H9 (cell line): ENCODE measurements around the gene MAGI1. TPM values are rescaled to one million over a fixed set of nuclear protein-coding genes. Genes with fewer than 3 reads are reported as not detected.

Experiments used
- DNase-seq: peaks from one replicate; pipeline ENCODE4 v3.0.0-alpha.2; 2017
- H2AFZ ChIP-seq: one replicate; pipeline ENCODE4 v1.6.1; 2013; ENCODE audit warnings: mild to moderate bottlenecking, low read length, control low read depth, moderate library complexity
- H2AK5ac ChIP-seq: 2 replicates; pipeline ENCODE4 v1.6.1; 2013; ENCODE audit warnings: low read length, control low read depth, mixed read lengths; ENCODE audit not compliant: insufficient read length
- H2BK120ac ChIP-seq: one replicate; pipeline ENCODE4 v1.6.1; 2013; ENCODE audit warnings: low read depth, mild to moderate bottlenecking, low read length, control low read depth, inconsistent platforms; ENCODE audit not compliant: poor library complexity, severe bottlenecking
- H2BK12ac ChIP-seq: 2 replicates; pipeline ENCODE4 v1.6.1; 2013; ENCODE audit warnings: low read length, control low read depth, mixed read lengths, low read depth; ENCODE audit not compliant: insufficient read length
- H2BK15ac ChIP-seq: 2 replicates; pipeline ENCODE4 v1.6.1; 2013; ENCODE audit warnings: low read depth, low read length, control low read depth
- H2BK20ac ChIP-seq: one replicate; pipeline ENCODE4 v1.6.1; 2013; ENCODE audit warnings: low read depth, mild to moderate bottlenecking, low read length, control low read depth, inconsistent platforms; ENCODE audit not compliant: poor library complexity, severe bottlenecking
- H2BK5ac ChIP-seq: 2 replicates; pipeline ENCODE4 v1.6.1; 2013; ENCODE audit warnings: low read length, control low read depth, mixed read lengths; ENCODE audit not compliant: insufficient read length
- H3K14ac ChIP-seq: 2 replicates; pipeline ENCODE4 v1.6.1; 2013; ENCODE audit warnings: low read length, control low read depth; ENCODE audit not compliant: insufficient read depth
- H3K18ac ChIP-seq: 2 replicates; pipeline ENCODE4 v1.6.1; 2013; ENCODE audit warnings: low read depth, mild to moderate bottlenecking, mixed read lengths, low read length, control low read depth; ENCODE audit not compliant: insufficient read length
- H3K23ac ChIP-seq: 2 replicates; pipeline ENCODE4 v1.6.1; 2013; ENCODE audit warnings: low read length, control low read depth, mixed read lengths, low read depth; ENCODE audit not compliant: insufficient read length
- H3K23me2 ChIP-seq: 2 replicates; pipeline ENCODE4 v1.6.1; 2013; ENCODE audit warnings: low read depth, mild to moderate bottlenecking, mixed read lengths, low read length, control low read depth; ENCODE audit not compliant: insufficient read length, poor library complexity, severe bottlenecking
- H3K27ac ChIP-seq: 2 replicates; pipeline ENCODE4 v1.5.1; 2013; ENCODE audit warnings: low read length, control low read depth, mixed read lengths, low read depth; ENCODE audit not compliant: insufficient read length
- H3K27me3 ChIP-seq: 2 replicates; pipeline ENCODE4 v1.6.1; 2013; ENCODE audit warnings: low read length, control low read depth, inconsistent platforms; ENCODE audit not compliant: insufficient read depth
- H3K4ac ChIP-seq: 2 replicates; pipeline ENCODE4 v1.6.1; 2013; ENCODE audit warnings: low read depth, mild to moderate bottlenecking, control low read depth, inconsistent platforms, low read length, moderate library complexity
- H3K4me1 ChIP-seq: 2 replicates; pipeline ENCODE4 v1.6.1; 2013; ENCODE audit warnings: low read length, control low read depth, inconsistent platforms; ENCODE audit not compliant: insufficient read depth
- H3K4me2 ChIP-seq: 2 replicates; pipeline ENCODE4 v1.6.1; 2013; ENCODE audit warnings: low read length, control low read depth, mixed read lengths; ENCODE audit not compliant: insufficient read length, insufficient read depth
- H3K56ac ChIP-seq: 2 replicates; pipeline ENCODE4 v1.6.1; 2013; ENCODE audit warnings: low read depth, mild to moderate bottlenecking, mixed read lengths, low read length, control low read depth; ENCODE audit not compliant: insufficient read length
- H3K79me1 ChIP-seq: 2 replicates; pipeline ENCODE4 v1.6.1; 2013; ENCODE audit warnings: low read depth, mild to moderate bottlenecking, moderate library complexity, low read length, control low read depth, inconsistent platforms; ENCODE audit not compliant: insufficient read depth, poor library complexity, severe bottlenecking
- H3K79me2 ChIP-seq: 2 replicates; pipeline ENCODE4 v1.6.1; 2013; ENCODE audit warnings: low read length, control low read depth, inconsistent platforms; ENCODE audit not compliant: insufficient read depth
- H3K9ac ChIP-seq: 2 replicates; pipeline ENCODE4 v1.6.1; 2013; ENCODE audit warnings: low read length, control low read depth, mixed read lengths; ENCODE audit not compliant: insufficient read length; ENCODE audit errors: extremely low read depth
- H3K9me3 ChIP-seq: one replicate; pipeline ENCODE4 v1.6.1; 2013; ENCODE audit warnings: low read depth, low read length, inconsistent platforms; ENCODE audit not compliant: control insufficient read depth
- H3T11ph ChIP-seq: one replicate; pipeline ENCODE4 v1.6.1; 2013; ENCODE audit warnings: mild to moderate bottlenecking, low read length, control low read depth, inconsistent platforms
- H4K20me1 ChIP-seq: one replicate; pipeline ENCODE4 v1.6.1; 2013; ENCODE audit not compliant: control insufficient read depth, insufficient read length, insufficient read depth
- H4K5ac ChIP-seq: 2 replicates; pipeline ENCODE4 v1.6.1; 2013; ENCODE audit warnings: low read depth, mild to moderate bottlenecking, mixed read lengths, low read length, control low read depth; ENCODE audit not compliant: insufficient read length
- H4K8ac ChIP-seq: replicated peaks from 2 replicates; pipeline ENCODE4 v1.6.1; 2013; ENCODE audit warnings: low read length, control low read depth, mixed read lengths, low read depth; ENCODE audit not compliant: insufficient read length
- H4K91ac ChIP-seq: 2 replicates; pipeline ENCODE4 v1.6.1; 2013; ENCODE audit warnings: low read depth, mild to moderate bottlenecking, moderate library complexity, mixed read lengths, low read length, control low read depth; ENCODE audit not compliant: insufficient read length
- H3K27ac Mint-ChIP-seq, 3 experiments: 2 replicates in 2 of 3; 3 replicates in 1 of 3; pipeline ENCODE4 v1.8.0; 2020 to 2021; ENCODE audit warnings: mixed read lengths in 3 of 3, mild to moderate bottlenecking in 1 of 3, moderate library complexity in 1 of 3
- H3K27me3 Mint-ChIP-seq: 2 replicates; pipeline ENCODE4 v1.8.0; 2021; ENCODE audit warnings: low read depth, mild to moderate bottlenecking, moderate library complexity, mixed read lengths
- H3K36me3 Mint-ChIP-seq, 3 experiments: 2 replicates in 2 of 3; 3 replicates in 1 of 3; pipeline ENCODE4 v1.8.0; 2020 to 2021; ENCODE audit warnings: low read depth in 3 of 3, mixed read lengths in 3 of 3; ENCODE audit not compliant: insufficient read depth in 1 of 3
- H3K4me1 Mint-ChIP-seq, 2 experiments: 2 replicates each; pipeline ENCODE4 v1.8.0; 2020; ENCODE audit warnings: mixed read lengths in 2 of 2
- H3K4me3 Mint-ChIP-seq, 2 experiments: 2 replicates in 1 of 2; 3 replicates in 1 of 2; pipeline ENCODE4 v1.8.0; 2020 to 2021; ENCODE audit warnings: mild to moderate bottlenecking in 2 of 2, mixed read lengths in 2 of 2, moderate library complexity in 1 of 2
- H3K9me3 Mint-ChIP-seq, 2 experiments: 2 replicates in 1 of 2; 3 replicates in 1 of 2; pipeline ENCODE4 v1.8.0; 2020; ENCODE audit warnings: mild to moderate bottlenecking in 2 of 2, mixed read lengths in 2 of 2, moderate library complexity in 1 of 2
- WGBS: extraction: QIAGEN DNeasy Blood & Tissue Kit; methylation state at CpG from one replicate; pipeline ENCODE4 v1.1.7; 2013; ENCODE audit warnings: missing lambda C conversion rate, low lambda C conversion rate, mixed read lengths; ENCODE audit not compliant: insufficient read length; ENCODE audit errors: extremely low coverage; 5-methylcytosine and 5-hydroxymethylcytosine counted together
- total RNA-seq: library from RNA; stranded (reverse); gene quantifications from 2 replicates; pipeline ENCODE4 v1.2.1, GENCODE V29; 2021
- TF ChIP-seq, protein P1 (sequence below): fragments of 200-600 bp; sonication (generic); conservative IDR thresholded peaks from 3 replicates; pipeline ENCODE4 v1.8.0; 2021; ENCODE audit warnings: antibody characterized with exemption, mild to moderate bottlenecking

MAGI1 gene
- total RNA-seq, 1 experiment from 2014 or later: 65.7 TPM

DNA sequence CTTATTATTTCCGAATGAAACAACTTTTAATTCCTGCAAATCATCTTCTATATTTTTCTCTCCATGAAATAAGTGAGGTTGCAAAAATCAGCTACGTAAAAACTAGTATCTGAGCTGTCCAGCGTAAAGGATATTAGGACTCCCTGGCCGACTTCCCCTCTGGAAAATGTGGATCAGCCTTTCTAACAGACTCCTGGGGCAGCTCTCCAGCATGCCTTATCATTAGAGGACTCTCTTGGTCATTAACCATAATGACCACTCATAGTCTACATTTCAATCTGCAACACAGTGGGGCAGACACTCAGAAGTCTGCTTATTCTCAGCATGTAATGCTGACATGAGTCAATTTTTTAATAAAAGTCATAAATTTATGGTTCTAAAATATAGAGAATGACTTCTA, 130.1 kb downstream of the MAGI1 start:
- H4K20me1 ChIP-seq: no peaks in the 10 kb centered on the region
- H3K23ac ChIP-seq: no peak overlapping the region
- no peaks in the 10 kb centered on the region for H3K9me3 ChIP-seq
- H2BK12ac ChIP-seq: no peak overlapping the region
- H3T11ph ChIP-seq: no peak overlapping the region
- H3K9me3 Mint-ChIP-seq: no peaks in the 10 kb centered on the region; a peak in 1 of 5 replicates
- peaks cover 6% of the 10 kb centered on the region; the same call in 1 of the 2 replicates for H3K4me1 ChIP-seq
- no CpG with 5 or more reads among the region's 4 CpGs for WGBS
- H3K27me3 ChIP-seq: no peaks in the 10 kb centered on the region
- peaks cover 6% of the 10 kb centered on the region for H3K79me1 ChIP-seq
- no peak overlapping the region for H2BK5ac ChIP-seq
- no peak overlapping the region for H2BK120ac ChIP-seq
- no peak overlapping the region for H3K4me2 ChIP-seq
- H4K5ac ChIP-seq: no peak overlapping the region
- H3K27ac ChIP-seq: no peak overlapping the region
- H3K79me2 ChIP-seq: peaks cover 8% of the 10 kb centered on the region; the same call in 1 of the 2 replicates
- H3K4ac ChIP-seq: no peak overlapping the region
- H3K27ac Mint-ChIP-seq: no peak overlapping the region; a peak in 1 of 7 replicates
- H4K91ac ChIP-seq: no peak overlapping the region
- TF ChIP-seq, protein P1, sequence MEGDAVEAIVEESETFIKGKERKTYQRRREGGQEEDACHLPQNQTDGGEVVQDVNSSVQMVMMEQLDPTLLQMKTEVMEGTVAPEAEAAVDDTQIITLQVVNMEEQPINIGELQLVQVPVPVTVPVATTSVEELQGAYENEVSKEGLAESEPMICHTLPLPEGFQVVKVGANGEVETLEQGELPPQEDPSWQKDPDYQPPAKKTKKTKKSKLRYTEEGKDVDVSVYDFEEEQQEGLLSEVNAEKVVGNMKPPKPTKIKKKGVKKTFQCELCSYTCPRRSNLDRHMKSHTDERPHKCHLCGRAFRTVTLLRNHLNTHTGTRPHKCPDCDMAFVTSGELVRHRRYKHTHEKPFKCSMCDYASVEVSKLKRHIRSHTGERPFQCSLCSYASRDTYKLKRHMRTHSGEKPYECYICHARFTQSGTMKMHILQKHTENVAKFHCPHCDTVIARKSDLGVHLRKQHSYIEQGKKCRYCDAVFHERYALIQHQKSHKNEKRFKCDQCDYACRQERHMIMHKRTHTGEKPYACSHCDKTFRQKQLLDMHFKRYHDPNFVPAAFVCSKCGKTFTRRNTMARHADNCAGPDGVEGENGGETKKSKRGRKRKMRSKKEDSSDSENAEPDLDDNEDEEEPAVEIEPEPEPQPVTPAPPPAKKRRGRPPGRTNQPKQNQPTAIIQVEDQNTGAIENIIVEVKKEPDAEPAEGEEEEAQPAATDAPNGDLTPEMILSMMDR: no peak
- no peak overlapping the region for H3K4me3 Mint-ChIP-seq
- peaks cover 26 to 32% of the 10 kb centered on the region in 2 experiments for H3K4me1 Mint-ChIP-seq
- no peak overlapping the region for H3K56ac ChIP-seq
- no peaks in the 10 kb centered on the region for H3K27me3 Mint-ChIP-seq
- H2BK20ac ChIP-seq: no peak overlapping the region
- no peak overlapping the region for H2AK5ac ChIP-seq
- DNase-seq: no peak
- no peak overlapping the region for H2BK15ac ChIP-seq
- no peaks in the 10 kb centered on the region for H3K23me2 ChIP-seq
- H3K18ac ChIP-seq: no peak overlapping the region
- H3K36me3 Mint-ChIP-seq: no peaks in the 10 kb centered on the region; a peak in 1 of 7 replicates
- H3K9ac ChIP-seq: no peak overlapping the region
- no peak overlapping the region for H4K8ac ChIP-seq
- no peak overlapping the region for H2AFZ ChIP-seq
- no peak overlapping the region for H3K14ac ChIP-seq
